Trophoblast cell (in vitro differentiated cells and primary cell): Measurements from ENCODE around the gene UGT1A5.
A peak's percentile ranks its signal among the peaks of the same experiment; 100 is the strongest.

Source experiments
- DNase-seq, 2 donors: peaks; one replicate each; pipeline ENCODE4 v3.0.0-alpha.2; 2016
- H2AFZ ChIP-seq: 2 replicates; pipeline ENCODE4 v1.6.1; 2013; ENCODE audit warnings: low read length, moderate library complexity, mild to moderate bottlenecking; ENCODE audit not compliant: insufficient read depth, poor library complexity
- H2AK5ac ChIP-seq: 2 replicates; pipeline ENCODE4 v1.6.1; 2013; ENCODE audit warnings: mild to moderate bottlenecking, low read length
- H2BK120ac ChIP-seq: 2 replicates; pipeline ENCODE4 v1.6.1; 2013; ENCODE audit warnings: low read length, mild to moderate bottlenecking, moderate library complexity; ENCODE audit not compliant: insufficient read depth, poor library complexity
- H2BK12ac ChIP-seq: 2 replicates; pipeline ENCODE4 v1.6.1; 2013; ENCODE audit warnings: mild to moderate bottlenecking, low read length, moderate library complexity
- H2BK5ac ChIP-seq: 2 replicates; pipeline ENCODE4 v1.6.1; 2013; ENCODE audit warnings: low read length, low read depth, moderate library complexity, mild to moderate bottlenecking; ENCODE audit not compliant: poor library complexity
- H3K14ac ChIP-seq: 2 replicates; pipeline ENCODE4 v1.6.1; 2013; ENCODE audit warnings: mild to moderate bottlenecking, low read length
- H3K18ac ChIP-seq: 2 replicates; pipeline ENCODE4 v1.6.1; 2013; ENCODE audit warnings: mild to moderate bottlenecking, low read length
- H3K23ac ChIP-seq: 2 replicates; pipeline ENCODE4 v1.6.1; 2013; ENCODE audit warnings: low read length
- H3K27ac ChIP-seq: 2 replicates; pipeline ENCODE4 v1.5.1; 2013; ENCODE audit warnings: low read depth, mild to moderate bottlenecking, inconsistent platforms, low read length, moderate library complexity
- H3K27me3 ChIP-seq: 2 replicates; pipeline ENCODE4 v1.6.1; 2013; ENCODE audit warnings: inconsistent platforms, mild to moderate bottlenecking, low read length, moderate library complexity; ENCODE audit not compliant: insufficient read depth
- H3K36me3 ChIP-seq, 2 experiments: 1 replicate in 1 of 2; 2 replicates in 1 of 2; pipeline ENCODE4 v1.6.1; 2013; ENCODE audit warnings: low read length in 2 of 2, mild to moderate bottlenecking in 2 of 2, moderate library complexity in 1 of 2; ENCODE audit not compliant: insufficient read depth in 2 of 2, control insufficient read depth in 1 of 2
- H3K4ac ChIP-seq: 2 replicates; pipeline ENCODE4 v1.6.1; 2013; ENCODE audit warnings: low read depth, mild to moderate bottlenecking, low read length, moderate library complexity
- H3K4me1 ChIP-seq, 2 experiments: 1 replicate in 1 of 2; 2 replicates in 1 of 2; pipeline ENCODE4 v1.6.1; 2013; ENCODE audit warnings: low read length in 2 of 2, mild to moderate bottlenecking in 2 of 2, moderate library complexity in 1 of 2; ENCODE audit not compliant: insufficient read depth in 2 of 2, control insufficient read depth in 1 of 2
- H3K4me2 ChIP-seq: 2 replicates; pipeline ENCODE4 v1.6.1; 2013; ENCODE audit warnings: inconsistent platforms, mild to moderate bottlenecking, low read length, moderate library complexity
- H3K4me3 ChIP-seq: 2 replicates; pipeline ENCODE4 v1.5.1; 2013; ENCODE audit warnings: mild to moderate bottlenecking, low read depth, low read length, inconsistent platforms
- H3K79me1 ChIP-seq: one replicate; pipeline ENCODE4 v1.6.1; 2013; ENCODE audit warnings: low read length
- H3K79me2 ChIP-seq: 2 replicates; pipeline ENCODE4 v1.6.1; 2013; ENCODE audit warnings: low read length, mild to moderate bottlenecking; ENCODE audit not compliant: control insufficient read depth, insufficient read depth, poor library complexity
- H3K9ac ChIP-seq: 2 replicates; pipeline ENCODE4 v1.6.1; 2013; ENCODE audit warnings: mild to moderate bottlenecking, low read length
- H3K9me3 ChIP-seq: 2 replicates; pipeline ENCODE4 v1.6.1; 2013; ENCODE audit warnings: low read depth, mild to moderate bottlenecking, control low read depth, inconsistent platforms, low read length; ENCODE audit not compliant: insufficient read depth
- H4K12ac ChIP-seq: 2 replicates; pipeline ENCODE4 v1.6.1; 2013; ENCODE audit warnings: low read depth, mild to moderate bottlenecking, low read length, moderate library complexity
- H4K8ac ChIP-seq: 2 replicates; pipeline ENCODE4 v1.6.1; 2013; ENCODE audit warnings: low read depth, mild to moderate bottlenecking, low read length, moderate library complexity
- H4K91ac ChIP-seq: one replicate; pipeline ENCODE4 v1.6.1; 2013; ENCODE audit warnings: low read depth, mild to moderate bottlenecking, low read length, moderate library complexity
- WGBS: extraction: QIAGEN DNeasy Blood & Tissue Kit; methylation state at CpG from one replicate; pipeline ENCODE4 v1.1.7; 2013; ENCODE audit warnings: missing lambda C conversion rate; ENCODE audit not compliant: insufficient read length, insufficient coverage; ENCODE audit errors: extremely low coverage; 5-methylcytosine and 5-hydroxymethylcytosine counted together

Gene UGT1A5

GRCh38 chr2:233815861-233816260 is 103.2 kb downstream of the UGT1A5 start:
- Histone ChIP-seq H2AK5ac (no peak overlapping the region), H2BK120ac (no peak overlapping the region), H3K4me3 (no peak overlapping the region), H3K14ac (no peak overlapping the region), H4K91ac (no peak overlapping the region), H2BK12ac (no peak overlapping the region), H3K36me3 (no peaks in the 10 kb centered on the region), H3K79me2 (no peaks in the 10 kb centered on the region), H3K27ac (no peak overlapping the region), H4K8ac (no peak overlapping the region), H3K23ac (no peak overlapping the region), H2BK5ac (no peak overlapping the region), H3K79me1 (no peaks in the 10 kb centered on the region), H3K18ac (no peak overlapping the region), H3K9me3 (peaks cover 11% of the 10 kb centered on the region), H4K12ac (no peak overlapping the region), H2AFZ (no peak overlapping the region), H3K27me3 (no peaks in the 10 kb centered on the region), H3K9ac (no peak overlapping the region), H3K4ac (no peak overlapping the region), H3K4me2 (no peak overlapping the region), H3K4me1 (no peaks in the 10 kb centered on the region)
- DNase-seq, result peak in 1 of 2 donors; percentile 28
- no CpG with 5 or more reads among the region's 6 CpGs for WGBS

DNA sequence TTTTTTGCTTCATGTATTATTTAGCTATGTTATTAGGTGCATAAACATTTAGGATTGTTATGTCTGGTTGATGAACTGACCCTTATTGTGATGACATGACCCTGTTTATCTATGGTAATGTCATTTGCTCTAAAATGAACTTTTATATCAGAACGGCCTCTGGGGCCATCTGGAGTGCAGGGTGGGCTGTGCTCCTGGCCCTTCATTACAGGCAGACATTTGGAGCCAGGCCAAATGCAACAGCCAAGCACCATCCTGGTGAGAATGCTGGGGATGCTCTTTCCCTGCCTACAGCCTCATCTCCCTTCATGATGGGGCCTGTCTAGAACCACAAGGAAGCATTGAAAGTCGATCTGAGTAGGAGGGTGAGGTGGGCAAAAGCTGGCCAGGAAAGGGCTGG is 103.6 kb downstream of the UGT1A5 start:
- H4K8ac ChIP-seq, result no peak overlapping the region
- no peaks in the 10 kb centered on the region for H3K27me3 ChIP-seq
- no peak overlapping the region for H3K18ac ChIP-seq
- H3K27ac ChIP-seq, result no peak overlapping the region
- H3K4me2 ChIP-seq, result no peak overlapping the region
- H3K9me3 ChIP-seq, result peaks cover 7% of the 10 kb centered on the region
- H3K4me1 ChIP-seq, result no peaks in the 10 kb centered on the region
- no peak overlapping the region for H3K23ac ChIP-seq
- no peaks in the 10 kb centered on the region for H3K79me2 ChIP-seq
- no peak overlapping the region for H2AK5ac ChIP-seq
- no peaks in the 10 kb centered on the region for H3K36me3 ChIP-seq
- H3K4ac ChIP-seq, result no peak overlapping the region
- no peak for DNase-seq
- H3K14ac ChIP-seq, result no peak overlapping the region
- no peaks in the 10 kb centered on the region for H3K79me1 ChIP-seq
- no peak overlapping the region for H4K91ac ChIP-seq
- H2BK120ac ChIP-seq, result no peak overlapping the region
- H3K9ac ChIP-seq, result no peak overlapping the region
- no CpG with 5 or more reads among the region's 2 CpGs for WGBS
- H2BK12ac ChIP-seq, result no peak overlapping the region
- H2AFZ ChIP-seq, result no peak overlapping the region
- no peak overlapping the region for H4K12ac ChIP-seq
- no peak overlapping the region for H3K4me3 ChIP-seq
- H2BK5ac ChIP-seq, result no peak overlapping the region

DNA sequence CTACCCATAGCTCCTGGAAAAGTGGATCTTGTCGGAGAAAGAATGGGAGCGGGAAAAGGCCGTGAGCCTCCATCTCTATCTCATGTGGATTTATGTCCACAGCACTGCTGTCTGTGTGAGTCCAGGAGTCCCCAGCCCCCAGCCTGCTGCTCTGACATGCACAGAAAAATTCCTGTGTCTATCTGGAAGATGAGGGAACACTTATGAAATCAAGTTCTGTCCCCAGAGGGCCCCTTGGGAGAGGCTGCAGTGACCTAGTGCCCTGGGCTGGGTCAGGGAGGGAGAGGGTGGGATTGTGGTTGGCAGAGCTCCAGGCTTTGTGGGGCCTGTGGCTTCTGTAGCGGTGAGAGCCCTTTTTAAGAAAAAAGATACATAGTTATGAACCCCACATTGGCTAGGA is 104.1 kb downstream of the UGT1A5 start:
- H3K9ac ChIP-seq, result no peak overlapping the region

DNA sequence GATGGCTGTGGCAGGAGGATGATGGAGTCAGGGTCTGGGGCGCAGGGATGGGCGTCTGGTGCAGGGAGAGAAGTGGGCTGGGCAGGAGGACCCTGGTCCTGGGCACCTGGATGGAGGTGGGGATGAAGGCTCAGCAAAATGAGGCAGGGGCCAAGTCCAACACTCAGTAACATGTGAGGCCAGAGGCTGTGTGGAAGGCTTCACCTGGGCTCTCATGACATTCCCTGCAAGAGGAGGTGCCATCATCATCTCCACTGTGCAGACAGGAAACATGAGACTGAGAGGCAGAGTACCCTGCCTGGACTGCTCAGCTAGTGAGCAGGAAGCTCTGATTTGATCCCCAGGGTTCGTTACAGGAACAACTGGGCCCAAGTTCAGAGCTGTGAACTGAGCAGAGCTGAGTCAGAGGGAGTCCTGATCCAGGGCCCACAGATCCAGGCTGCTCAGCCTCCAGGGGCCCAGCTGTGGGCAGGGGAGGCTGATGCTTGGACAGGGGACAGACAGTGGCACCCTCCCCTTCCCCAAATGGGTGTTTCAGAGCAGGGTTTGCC is 104.7 kb downstream of the UGT1A5 start:
- WGBS, result no CpG with 5 or more reads among the region's 3 CpGs
- H3K4me2 ChIP-seq, result no peak overlapping the region

More for the DNA sequence above, 104.1 kb downstream of the UGT1A5 start:
- H3K4me1 ChIP-seq, result no peaks in the 10 kb centered on the region
- no peak overlapping the region for H3K4me3 ChIP-seq
- H4K12ac ChIP-seq, result no peak overlapping the region
- H3K18ac ChIP-seq, result no peak overlapping the region
- no peak overlapping the region for H3K23ac ChIP-seq
- no peak overlapping the region for H2BK5ac ChIP-seq
- H3K9me3 ChIP-seq, result peaks cover 6% of the 10 kb centered on the region
- WGBS, result no CpG with 5 or more reads among the region's 4 CpGs
- H3K4ac ChIP-seq, result no peak overlapping the region
- H4K91ac ChIP-seq, result no peak overlapping the region
- no peak overlapping the region for H3K14ac ChIP-seq
- no peak overlapping the region for H4K8ac ChIP-seq
- H3K27me3 ChIP-seq, result no peaks in the 10 kb centered on the region
- no peaks in the 10 kb centered on the region for H3K79me2 ChIP-seq
- no peak for DNase-seq
- H2BK12ac ChIP-seq, result no peak overlapping the region
- H3K36me3 ChIP-seq, result no peaks in the 10 kb centered on the region
- no peak overlapping the region for H2BK120ac ChIP-seq
- H3K27ac ChIP-seq, result no peak overlapping the region
- no peaks in the 10 kb centered on the region for H3K79me1 ChIP-seq
- H2AK5ac ChIP-seq, result no peak overlapping the region
- no peak overlapping the region for H3K4me2 ChIP-seq
- H2AFZ ChIP-seq, result no peak overlapping the region

More for the DNA sequence above, 104.7 kb downstream of the UGT1A5 start:
- H3K27ac ChIP-seq, result no peak overlapping the region
- no peaks in the 10 kb centered on the region for H3K79me1 ChIP-seq
- no peak overlapping the region for H4K8ac ChIP-seq
- H4K12ac ChIP-seq, result no peak overlapping the region
- H3K4ac ChIP-seq, result no peak overlapping the region
- H3K14ac ChIP-seq, result no peak overlapping the region
- no peaks in the 10 kb centered on the region for H3K79me2 ChIP-seq
- H3K9ac ChIP-seq, result no peak overlapping the region
- H3K9me3 ChIP-seq, result peaks cover 5% of the 10 kb centered on the region
- H2AK5ac ChIP-seq, result no peak overlapping the region
- H4K91ac ChIP-seq, result no peak overlapping the region
- H3K36me3 ChIP-seq, result no peaks in the 10 kb centered on the region
- no peak overlapping the region for H3K23ac ChIP-seq
- no peak overlapping the region for H2BK5ac ChIP-seq
- no peaks in the 10 kb centered on the region for H3K4me1 ChIP-seq
- H2AFZ ChIP-seq, result no peak overlapping the region
- no peak overlapping the region for H3K4me3 ChIP-seq
- H3K18ac ChIP-seq, result no peak overlapping the region
- H2BK120ac ChIP-seq, result no peak overlapping the region
- no peak overlapping the region for H2BK12ac ChIP-seq
- DNase-seq, result no peak
- H3K27me3 ChIP-seq, result no peaks in the 10 kb centered on the region
